Measurements from ENCODE around the gene MRPS6. TPM values are rescaled to one million over a fixed set of nuclear protein-coding genes. Genes with fewer than 3 reads are reported as not detected.

Gene MRPS6
- total and polyA plus RNA-seq, 4 donors, result 12.1 to 83.0 (median 17.0) TPM

DNA sequence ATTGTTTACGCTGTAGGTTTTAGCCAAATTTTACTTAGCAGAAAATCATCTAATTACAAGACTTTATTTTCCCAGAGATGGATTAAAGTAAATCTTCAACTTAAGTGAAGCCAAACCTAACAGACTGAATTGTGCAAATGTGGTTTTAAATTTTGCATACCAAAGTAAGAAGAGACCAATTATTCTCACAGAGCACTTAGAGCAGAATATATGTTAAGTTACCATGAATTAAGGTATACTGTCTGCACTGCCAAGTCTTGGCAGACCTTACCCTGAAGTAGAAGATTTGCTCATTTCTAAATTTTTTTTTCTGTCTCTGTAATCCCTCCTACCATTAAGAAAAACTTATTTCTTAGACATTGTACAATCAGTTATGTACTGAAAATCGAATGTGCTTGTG lies 24.1 kb downstream of the MRPS6 start:
- Histone ChIP-seq H3K27ac (ENCODE audit: low read depth in 1 of 2, low read length in 2 of 2) (no peak overlapping the region), H3K36me3 (ENCODE audit: control insufficient read depth in 4 of 4, insufficient read depth in 3 of 4, low read depth in 1 of 4, low read length in 3 of 4) (peaks cover 0 to 4% (median 0%) of the 10 kb centered on the region in 4 donors), H3K4me1 (ENCODE audit: control insufficient read depth in 4 of 4, insufficient read depth in 4 of 4, low read length in 3 of 4) (peaks cover 3 to 14% (median 10%) of the 10 kb centered on the region in 4 donors), H3K9ac (ENCODE audit: low read depth in 1 of 2, low read length in 2 of 2) (no peak overlapping the region), H3K4me3 (ENCODE audit: low read depth in 1 of 3, low read length in 3 of 3) (no peak overlapping the region), H3K27me3 (ENCODE audit: control insufficient read depth in 4 of 4, insufficient read depth in 4 of 4, low read length in 3 of 4) (no peaks in the 10 kb centered on the region), H3K9me3 (ENCODE audit: control insufficient read depth in 4 of 4, low read length in 3 of 4) (no peaks in the 10 kb centered on the region)
- no peak for TF ChIP-seq FOXA1 (IDR thresholded peaks at IDR 0.05)
- no peak for TF ChIP-seq EGR1 (IDR thresholded peaks at IDR 0.05; ENCODE audit: low read depth in 2 of 2)
- TF ChIP-seq, protein P1, sequence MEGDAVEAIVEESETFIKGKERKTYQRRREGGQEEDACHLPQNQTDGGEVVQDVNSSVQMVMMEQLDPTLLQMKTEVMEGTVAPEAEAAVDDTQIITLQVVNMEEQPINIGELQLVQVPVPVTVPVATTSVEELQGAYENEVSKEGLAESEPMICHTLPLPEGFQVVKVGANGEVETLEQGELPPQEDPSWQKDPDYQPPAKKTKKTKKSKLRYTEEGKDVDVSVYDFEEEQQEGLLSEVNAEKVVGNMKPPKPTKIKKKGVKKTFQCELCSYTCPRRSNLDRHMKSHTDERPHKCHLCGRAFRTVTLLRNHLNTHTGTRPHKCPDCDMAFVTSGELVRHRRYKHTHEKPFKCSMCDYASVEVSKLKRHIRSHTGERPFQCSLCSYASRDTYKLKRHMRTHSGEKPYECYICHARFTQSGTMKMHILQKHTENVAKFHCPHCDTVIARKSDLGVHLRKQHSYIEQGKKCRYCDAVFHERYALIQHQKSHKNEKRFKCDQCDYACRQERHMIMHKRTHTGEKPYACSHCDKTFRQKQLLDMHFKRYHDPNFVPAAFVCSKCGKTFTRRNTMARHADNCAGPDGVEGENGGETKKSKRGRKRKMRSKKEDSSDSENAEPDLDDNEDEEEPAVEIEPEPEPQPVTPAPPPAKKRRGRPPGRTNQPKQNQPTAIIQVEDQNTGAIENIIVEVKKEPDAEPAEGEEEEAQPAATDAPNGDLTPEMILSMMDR (IDR thresholded peaks at IDR 0.05; ENCODE audit: low read depth, low read length, missing input control), result no peak
- TF ChIP-seq, protein P2, sequence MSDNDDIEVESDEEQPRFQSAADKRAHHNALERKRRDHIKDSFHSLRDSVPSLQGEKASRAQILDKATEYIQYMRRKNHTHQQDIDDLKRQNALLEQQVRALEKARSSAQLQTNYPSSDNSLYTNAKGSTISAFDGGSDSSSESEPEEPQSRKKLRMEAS (IDR thresholded peaks at IDR 0.05), result no peak
- TF ChIP-seq, protein P3, sequence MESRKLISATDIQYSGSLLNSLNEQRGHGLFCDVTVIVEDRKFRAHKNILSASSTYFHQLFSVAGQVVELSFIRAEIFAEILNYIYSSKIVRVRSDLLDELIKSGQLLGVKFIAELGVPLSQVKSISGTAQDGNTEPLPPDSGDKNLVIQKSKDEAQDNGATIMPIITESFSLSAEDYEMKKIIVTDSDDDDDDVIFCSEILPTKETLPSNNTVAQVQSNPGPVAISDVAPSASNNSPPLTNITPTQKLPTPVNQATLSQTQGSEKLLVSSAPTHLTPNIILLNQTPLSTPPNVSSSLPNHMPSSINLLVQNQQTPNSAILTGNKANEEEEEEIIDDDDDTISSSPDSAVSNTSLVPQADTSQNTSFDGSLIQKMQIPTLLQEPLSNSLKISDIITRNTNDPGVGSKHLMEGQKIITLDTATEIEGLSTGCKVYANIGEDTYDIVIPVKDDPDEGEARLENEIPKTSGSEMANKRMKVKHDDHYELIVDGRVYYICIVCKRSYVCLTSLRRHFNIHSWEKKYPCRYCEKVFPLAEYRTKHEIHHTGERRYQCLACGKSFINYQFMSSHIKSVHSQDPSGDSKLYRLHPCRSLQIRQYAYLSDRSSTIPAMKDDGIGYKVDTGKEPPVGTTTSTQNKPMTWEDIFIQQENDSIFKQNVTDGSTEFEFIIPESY (IDR thresholded peaks at IDR 0.05), result no peak
- TF ChIP-seq YY1 (IDR thresholded peaks at IDR 0.05), result no peak
- TF ChIP-seq RAD21 (IDR thresholded peaks at IDR 0.05), result no peak
- TF ChIP-seq, protein P4, sequence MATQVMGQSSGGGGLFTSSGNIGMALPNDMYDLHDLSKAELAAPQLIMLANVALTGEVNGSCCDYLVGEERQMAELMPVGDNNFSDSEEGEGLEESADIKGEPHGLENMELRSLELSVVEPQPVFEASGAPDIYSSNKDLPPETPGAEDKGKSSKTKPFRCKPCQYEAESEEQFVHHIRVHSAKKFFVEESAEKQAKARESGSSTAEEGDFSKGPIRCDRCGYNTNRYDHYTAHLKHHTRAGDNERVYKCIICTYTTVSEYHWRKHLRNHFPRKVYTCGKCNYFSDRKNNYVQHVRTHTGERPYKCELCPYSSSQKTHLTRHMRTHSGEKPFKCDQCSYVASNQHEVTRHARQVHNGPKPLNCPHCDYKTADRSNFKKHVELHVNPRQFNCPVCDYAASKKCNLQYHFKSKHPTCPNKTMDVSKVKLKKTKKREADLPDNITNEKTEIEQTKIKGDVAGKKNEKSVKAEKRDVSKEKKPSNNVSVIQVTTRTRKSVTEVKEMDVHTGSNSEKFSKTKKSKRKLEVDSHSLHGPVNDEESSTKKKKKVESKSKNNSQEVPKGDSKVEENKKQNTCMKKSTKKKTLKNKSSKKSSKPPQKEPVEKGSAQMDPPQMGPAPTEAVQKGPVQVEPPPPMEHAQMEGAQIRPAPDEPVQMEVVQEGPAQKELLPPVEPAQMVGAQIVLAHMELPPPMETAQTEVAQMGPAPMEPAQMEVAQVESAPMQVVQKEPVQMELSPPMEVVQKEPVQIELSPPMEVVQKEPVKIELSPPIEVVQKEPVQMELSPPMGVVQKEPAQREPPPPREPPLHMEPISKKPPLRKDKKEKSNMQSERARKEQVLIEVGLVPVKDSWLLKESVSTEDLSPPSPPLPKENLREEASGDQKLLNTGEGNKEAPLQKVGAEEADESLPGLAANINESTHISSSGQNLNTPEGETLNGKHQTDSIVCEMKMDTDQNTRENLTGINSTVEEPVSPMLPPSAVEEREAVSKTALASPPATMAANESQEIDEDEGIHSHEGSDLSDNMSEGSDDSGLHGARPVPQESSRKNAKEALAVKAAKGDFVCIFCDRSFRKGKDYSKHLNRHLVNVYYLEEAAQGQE (IDR thresholded peaks at IDR 0.05), result no peak
- TF ChIP-seq HNF4G (IDR thresholded peaks at IDR 0.05), result no peak
- TF ChIP-seq HNF4A (conservative IDR thresholded peaks at IDR 0.05), result no peak
- no peak for TF ChIP-seq SP1 (IDR thresholded peaks at IDR 0.05)
- TF ChIP-seq JUND (IDR thresholded peaks at IDR 0.05), result no peak
- TF ChIP-seq GABPA (IDR thresholded peaks at IDR 0.05 in 1 of 2, conservative IDR thresholded peaks at IDR 0.05 in 1 of 2), result no peak
- 82% methylated on average over 2 of the region's 2 CpGs for WGBS
- no peak for DNase-seq (ENCODE audit: low spot score)

DNA sequence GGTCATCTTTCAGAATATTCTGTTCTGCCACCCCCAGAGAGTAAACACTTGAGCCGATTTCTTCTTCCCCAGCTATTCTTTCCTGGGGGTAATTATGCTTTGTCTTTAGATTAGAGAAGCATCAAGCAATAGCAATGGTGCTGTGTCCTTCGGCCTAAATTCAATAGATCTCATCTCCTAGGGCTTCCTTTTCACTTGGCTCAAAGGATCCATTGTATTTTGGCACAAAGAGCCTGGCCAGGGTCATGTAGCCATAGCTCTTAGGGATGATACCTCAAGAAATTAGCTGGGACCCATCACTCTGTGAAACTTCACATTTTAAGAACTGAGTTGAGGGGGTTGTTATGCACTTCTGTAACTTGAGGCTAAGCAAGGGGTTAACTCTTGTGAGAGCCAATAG lies 27.0 kb downstream of the MRPS6 start:
- H3K9me3 ChIP-seq (ENCODE audit: control insufficient read depth in 4 of 4, low read length in 3 of 4), result no peaks in the 10 kb centered on the region

More for the DNA sequence above, 27.0 kb downstream of the MRPS6 start:
- Histone ChIP-seq H3K27me3 (ENCODE audit: control insufficient read depth in 4 of 4, insufficient read depth in 4 of 4, low read length in 3 of 4) (no peaks in the 10 kb centered on the region), H3K36me3 (ENCODE audit: control insufficient read depth in 4 of 4, insufficient read depth in 3 of 4, low read depth in 1 of 4, low read length in 3 of 4) (peaks cover 0 to 4% (median under 1%) of the 10 kb centered on the region in 4 donors), H3K9ac (ENCODE audit: low read depth in 1 of 2, low read length in 2 of 2) (no peak overlapping the region), H3K4me1 (ENCODE audit: control insufficient read depth in 4 of 4, insufficient read depth in 4 of 4, low read length in 3 of 4) (peaks cover under 1 to 2% (median 1%) of the 10 kb centered on the region in 4 donors), H3K27ac (ENCODE audit: low read depth in 1 of 2, low read length in 2 of 2) (no peak overlapping the region), H3K4me3 (ENCODE audit: low read depth in 1 of 3, low read length in 3 of 3) (no peak overlapping the region)
- 95% methylated on average over 2 of the region's 2 CpGs for WGBS
- no peak for DNase-seq (ENCODE audit: low spot score)
- TF ChIP-seq YY1 (IDR thresholded peaks at IDR 0.05) (no peak), RAD21 (IDR thresholded peaks at IDR 0.05) (no peak), HNF4G (IDR thresholded peaks at IDR 0.05) (no peak)
- TF ChIP-seq, protein P4 (IDR thresholded peaks at IDR 0.05), result no peak

Data from liver (tissue), 9 donors.